GM18511 (cell line): ENCODE results near the gene TPRN.

ENCODE experiments used
- ATAC-seq: cut with Tn5 transposase; IDR thresholded peaks from one replicate; pipeline ENCODE4 v1.9.1; 2021; ENCODE audit warnings: mild to moderate bottlenecking, moderate library complexity; ENCODE audit not compliant: unreplicated experiment

Gene TPRN

GRCh38 chr9:137163365-137163715, 37.2 kb downstream of the TPRN start:
- ATAC-seq = no peak

DNA sequence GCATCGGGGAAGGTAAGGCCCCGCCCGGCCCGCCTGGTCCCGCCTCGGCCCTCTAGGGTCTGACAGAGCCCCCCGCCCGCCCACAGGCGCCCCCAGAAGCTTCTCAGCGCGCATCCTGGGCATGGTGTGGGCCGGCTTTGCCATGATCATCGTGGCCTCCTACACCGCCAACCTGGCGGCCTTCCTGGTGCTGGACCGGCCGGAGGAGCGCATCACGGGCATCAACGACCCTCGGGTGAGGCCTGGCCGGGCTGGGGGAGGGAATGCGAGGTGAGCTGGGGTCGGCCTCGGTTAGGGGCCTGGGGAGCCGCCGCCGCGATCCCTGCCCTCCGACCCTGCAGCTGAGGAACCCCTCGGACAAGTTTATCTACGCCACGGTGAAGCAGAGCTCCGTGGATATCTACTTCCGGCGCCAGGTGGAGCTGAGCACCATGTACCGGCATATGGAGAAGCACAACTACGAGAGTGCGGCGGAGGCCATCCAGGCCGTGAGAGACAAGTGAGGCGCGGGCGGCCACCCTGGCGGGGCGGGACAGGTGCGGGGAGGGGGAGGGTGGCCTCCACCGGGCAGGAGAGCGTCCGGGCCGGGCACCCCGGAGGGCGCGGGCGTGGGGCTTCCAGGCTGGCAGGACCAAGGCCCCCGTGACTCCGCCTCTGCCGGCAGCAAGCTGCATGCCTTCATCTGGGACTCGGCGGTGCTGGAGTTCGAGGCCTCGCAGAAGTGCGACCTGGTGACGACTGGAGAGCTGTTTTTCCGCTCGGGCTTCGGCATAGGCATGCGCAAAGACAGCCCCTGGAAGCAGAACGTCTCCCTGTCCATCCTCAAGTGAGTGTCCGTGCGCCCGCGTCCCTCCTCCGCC, 37.8 kb downstream of the TPRN start:
- no peak for ATAC-seq

- ATAC-seq = no peak
Measured at GRCh38 chr9:137161558-137162486, 38.7 kb downstream of the TPRN start.

GRCh38 chr9:137160716-137161557, 39.6 kb downstream of the TPRN start:
- ATAC-seq = no peak

DNA sequence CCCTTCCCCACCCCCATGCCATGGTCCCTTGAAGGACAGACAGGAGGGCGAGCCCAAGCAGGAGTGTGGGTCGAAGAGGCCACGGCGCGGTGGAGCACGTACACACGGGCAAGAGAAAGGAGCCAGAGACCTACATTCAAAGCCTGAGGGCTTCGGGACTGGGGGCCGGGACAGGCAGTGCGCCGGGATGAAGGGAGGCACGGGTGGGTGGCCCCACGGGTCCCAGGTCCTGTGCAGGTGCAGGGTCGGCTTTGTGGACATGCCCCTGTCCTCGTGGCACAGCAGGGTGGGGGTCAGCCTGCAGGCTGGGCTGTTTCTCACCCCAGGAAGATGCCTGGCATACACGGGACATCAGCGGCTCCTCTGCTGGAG, 40.5 kb downstream of the TPRN start:
- ATAC-seq = no peak

DNA sequence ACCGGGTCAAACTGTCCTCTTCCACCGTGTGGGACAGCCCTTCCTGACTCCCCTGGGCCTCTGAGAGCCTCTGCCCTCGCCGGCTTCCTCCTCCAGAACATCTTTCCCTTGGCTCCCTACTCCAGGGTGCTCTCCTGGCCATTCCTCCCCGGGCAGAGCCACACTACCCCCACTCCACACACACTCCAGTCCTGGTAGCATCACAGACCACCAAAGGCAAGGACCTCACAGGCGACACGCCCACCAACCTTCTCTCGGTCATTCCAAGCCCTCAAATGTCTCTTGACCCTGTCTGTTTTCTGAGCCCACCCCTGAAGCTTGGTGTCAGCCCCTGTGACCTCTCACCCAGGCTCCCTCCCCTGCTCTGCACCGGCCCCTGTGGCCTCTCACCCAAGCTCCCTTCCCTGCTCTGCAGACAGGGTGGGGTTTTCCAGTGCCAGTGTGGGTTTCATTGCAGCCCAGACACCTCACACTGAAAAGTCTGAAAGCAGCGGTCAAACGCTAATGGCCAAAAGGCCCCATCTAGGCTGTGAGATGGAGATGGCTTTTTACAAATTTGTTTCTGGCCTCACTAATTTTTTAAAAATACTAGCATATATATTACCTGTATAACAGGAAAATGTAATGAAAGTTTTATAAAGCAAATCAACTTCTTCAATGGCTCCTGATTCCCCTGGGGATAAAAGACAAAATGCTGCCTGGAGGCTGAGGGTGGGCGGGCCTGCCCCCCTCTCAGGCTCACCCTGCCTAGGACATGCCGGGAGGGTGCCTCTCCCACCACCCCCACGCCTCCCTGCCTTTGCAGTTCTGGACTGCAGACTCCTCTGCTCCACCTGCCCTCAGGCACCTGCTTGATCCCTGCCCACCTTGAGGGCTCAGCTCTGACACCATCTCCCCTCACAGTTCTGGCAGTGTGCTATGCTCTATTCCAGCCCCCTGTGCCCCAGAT, 41.2 kb downstream of the TPRN start:
- no peak for ATAC-seq

DNA sequence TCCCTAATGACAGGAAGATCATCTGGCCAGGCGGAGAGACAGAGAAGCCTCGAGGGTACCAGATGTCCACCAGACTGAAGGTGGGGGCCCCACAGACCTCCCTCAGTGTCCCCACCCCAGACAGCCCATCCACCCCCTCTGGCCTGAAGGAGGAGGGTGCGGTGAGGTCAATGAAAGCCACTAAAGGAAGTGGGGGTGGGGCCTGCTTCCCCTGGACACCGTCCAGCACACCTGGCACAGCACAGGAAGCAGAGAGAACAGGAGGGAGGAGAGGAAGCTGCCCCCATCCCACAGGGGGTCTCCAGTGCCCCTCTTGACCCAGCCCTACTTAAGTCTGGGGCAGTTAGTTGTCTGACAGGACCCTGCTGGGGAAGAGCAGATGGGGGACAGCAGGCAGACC, 41.9 kb downstream of the TPRN start:
- no peak for ATAC-seq

DNA sequence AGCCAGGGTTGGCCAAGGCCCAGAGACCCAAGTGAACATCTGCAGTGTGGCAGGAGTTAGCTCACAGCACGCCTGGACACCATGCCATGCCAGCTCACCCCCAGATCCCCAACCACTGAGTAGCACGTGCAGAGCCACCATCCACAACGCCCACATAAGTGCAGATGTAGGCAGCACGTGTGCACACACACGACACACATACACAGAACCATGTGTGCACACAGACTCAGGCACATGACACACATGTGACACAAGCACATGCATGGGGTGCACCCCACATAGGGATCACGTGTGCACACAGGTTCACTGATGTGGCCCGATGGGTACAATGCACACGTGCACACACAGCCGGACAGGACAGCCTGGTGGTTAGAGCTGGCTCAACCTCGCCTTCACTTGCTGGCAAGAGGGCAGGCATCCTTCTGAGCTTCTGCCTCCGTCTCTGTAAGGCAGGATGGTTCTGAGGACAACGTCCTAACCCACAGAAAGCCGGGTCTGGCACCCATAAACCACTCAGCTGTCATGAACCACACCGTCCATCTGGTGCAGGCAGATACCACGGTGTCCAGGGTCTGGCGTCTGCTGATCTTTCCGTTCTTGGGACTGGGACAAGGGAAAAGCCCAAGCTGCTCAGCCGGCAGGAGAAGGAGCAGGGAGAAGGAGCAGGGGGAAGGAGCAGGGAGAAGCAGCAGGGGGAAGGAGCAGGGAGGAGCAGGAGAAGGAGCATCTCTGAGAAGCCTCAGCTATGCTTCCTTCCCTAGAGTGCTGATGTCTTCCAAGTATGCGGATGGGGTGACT, 42.7 kb downstream of the TPRN start:
- no peak for ATAC-seq

GRCh38 chr9:137156567-137157375, 43.8 kb downstream of the TPRN start:
- ATAC-seq = no peak

DNA sequence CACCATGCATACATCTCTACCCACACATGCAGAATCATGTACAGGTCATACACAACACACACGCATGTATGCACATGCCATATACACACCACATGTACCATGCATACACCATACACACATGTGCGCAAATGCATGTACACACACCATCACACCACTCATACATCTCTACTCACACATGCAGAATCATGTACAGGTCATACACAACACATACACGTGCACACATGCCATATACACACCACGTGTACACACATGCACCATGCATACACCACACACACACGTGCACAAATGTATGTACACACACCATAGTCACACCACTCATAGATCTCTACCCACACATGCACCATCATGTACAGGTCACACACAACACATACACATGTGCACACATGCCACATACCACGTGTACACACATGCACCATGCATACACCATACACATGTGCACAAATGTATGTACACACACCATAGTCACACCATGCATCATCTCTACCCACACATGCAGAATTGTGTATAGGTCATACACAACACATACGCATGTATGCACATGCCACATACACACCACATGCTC, 47.6 kb downstream of the TPRN start:
- ATAC-seq = no peak

- peak; percentile 42 for ATAC-seq
Measured at GRCh38 chr9:137150617-137151457, 49.7 kb downstream of the TPRN start.

DNA sequence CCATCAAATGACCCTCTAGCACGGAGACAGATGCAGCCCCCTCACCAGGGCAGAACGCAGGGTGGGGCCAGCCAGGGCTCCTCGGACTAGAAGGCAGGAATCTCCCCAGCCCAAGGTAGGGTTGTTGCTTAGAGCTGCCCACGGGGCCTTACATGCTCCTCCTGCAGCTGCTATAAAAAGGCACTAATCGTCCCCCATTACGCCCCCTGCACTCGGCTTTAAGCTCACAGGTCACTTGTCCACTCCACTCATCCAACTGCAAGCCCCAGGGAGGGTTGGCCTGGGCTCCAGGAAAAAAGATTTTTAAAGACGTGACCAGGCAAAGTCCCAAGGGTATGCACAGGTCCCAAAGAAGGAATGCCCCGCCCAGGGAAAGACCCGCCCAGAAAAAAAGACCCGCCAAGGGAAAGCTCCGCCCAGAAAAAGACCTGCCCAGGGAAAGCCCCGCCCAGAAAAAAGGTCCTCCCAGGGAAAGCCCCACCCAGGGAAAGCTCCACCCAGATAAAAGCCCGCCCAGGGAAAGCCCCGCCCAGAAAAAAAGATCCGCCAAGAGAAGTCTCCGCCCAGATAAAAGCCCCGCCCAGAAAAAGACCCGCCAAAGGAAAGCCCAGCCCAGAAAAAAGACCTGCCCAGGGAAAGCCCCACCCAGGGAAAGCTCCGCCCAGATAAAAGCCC, 50.5 kb downstream of the TPRN start:
- ATAC-seq = peak; percentile 19

GRCh38 chr9:137149363-137149762, 51.2 kb downstream of the TPRN start:
- no peak for ATAC-seq

DNA sequence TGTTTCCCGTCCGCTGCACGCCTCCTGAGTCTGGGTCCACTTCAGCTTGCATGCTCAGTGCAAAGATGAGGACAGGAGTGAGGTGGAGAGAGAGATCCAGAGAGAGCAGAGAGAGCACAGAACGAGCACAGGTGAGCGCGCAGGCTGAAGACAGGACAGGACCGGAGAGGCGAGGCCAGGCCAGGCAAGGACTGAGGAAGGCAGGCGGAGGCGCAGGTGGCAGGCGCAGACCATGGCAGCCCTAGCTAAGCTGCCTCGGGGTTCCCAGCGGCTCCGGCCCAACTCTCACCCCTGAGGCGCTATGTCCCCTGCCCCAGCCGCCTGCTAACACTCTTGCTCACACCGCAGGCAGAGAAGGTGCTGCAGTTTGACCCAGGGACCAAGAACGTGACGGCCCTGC, 51.9 kb downstream of the TPRN start:
- ATAC-seq = no peak

- ATAC-seq = no peak
Measured at GRCh38 chr9:137148242-137148641, 52.3 kb downstream of the TPRN start.

- ATAC-seq = no peak
Measured at GRCh38 chr9:137147793-137148160, 52.8 kb downstream of the TPRN start.
